OCI-M2 (cell line): ENCODE results near the gene PGAP6.
"Not testable (repeated sequence)": the region's sequence is repeated elsewhere in the genome, so short reads cannot be mapped to it uniquely, and the experiment has no call there.

ENCODE experiments used
- DNase-seq: peaks from one replicate; lab custom pipeline; 2025; ENCODE audit not compliant: unreplicated experiment; lab: John Stamatoyannopoulos, UW

PGAP6 gene, protein sequence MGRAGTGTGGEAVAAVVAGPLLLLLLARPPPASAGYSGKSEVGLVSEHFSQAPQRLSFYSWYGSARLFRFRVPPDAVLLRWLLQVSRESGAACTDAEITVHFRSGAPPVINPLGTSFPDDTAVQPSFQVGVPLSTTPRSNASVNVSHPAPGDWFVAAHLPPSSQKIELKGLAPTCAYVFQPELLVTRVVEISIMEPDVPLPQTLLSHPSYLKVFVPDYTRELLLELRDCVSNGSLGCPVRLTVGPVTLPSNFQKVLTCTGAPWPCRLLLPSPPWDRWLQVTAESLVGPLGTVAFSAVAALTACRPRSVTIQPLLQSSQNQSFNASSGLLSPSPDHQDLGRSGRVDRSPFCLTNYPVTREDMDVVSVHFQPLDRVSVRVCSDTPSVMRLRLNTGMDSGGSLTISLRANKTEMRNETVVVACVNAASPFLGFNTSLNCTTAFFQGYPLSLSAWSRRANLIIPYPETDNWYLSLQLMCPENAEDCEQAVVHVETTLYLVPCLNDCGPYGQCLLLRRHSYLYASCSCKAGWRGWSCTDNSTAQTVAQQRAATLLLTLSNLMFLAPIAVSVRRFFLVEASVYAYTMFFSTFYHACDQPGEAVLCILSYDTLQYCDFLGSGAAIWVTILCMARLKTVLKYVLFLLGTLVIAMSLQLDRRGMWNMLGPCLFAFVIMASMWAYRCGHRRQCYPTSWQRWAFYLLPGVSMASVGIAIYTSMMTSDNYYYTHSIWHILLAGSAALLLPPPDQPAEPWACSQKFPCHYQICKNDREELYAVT

DNA sequence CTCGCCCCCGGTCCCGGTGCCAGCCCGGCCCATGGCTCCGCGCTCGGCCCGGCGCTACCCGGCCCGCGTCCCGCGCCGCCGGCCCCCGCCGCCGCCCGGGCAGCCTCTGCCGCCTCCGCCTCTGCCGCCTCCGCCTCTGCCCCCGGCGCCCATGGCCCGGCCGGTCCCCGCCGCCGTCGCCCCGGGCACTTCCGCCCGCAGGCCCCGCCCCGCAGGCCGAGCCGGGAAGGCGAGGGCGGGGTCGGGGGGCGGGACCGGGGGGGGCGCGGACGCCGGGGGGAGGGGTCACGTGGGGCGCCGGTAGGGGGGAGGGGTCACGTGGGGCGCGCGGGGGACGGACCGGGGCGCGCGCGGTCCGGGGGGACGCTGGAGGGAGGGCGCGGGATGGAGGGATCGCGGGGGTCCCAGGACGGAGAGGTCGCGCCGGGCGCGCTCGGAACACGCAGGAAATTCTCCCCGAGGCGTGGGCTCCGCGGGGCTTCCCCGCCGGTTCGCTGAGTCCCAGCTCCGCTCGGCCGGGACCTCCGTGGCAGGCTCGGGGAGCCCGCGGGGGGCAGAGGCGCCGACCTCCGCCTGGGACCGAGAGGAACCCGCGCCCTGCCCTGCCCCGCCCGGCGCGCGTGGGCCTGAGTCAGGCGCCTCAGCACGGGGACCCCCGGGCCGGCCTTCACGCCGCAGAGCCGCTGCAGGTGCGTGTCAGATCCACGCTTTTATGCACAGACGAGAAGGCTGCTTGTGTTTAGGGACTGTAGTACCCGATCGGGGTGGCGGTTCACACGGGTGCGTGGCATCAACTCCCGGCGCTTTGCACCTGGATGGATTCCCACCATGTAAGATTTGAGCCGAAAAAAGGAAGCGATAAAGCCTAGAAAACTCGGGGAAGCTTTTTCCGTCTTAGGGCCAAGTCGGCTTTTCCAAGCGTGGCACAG lies at the start of gene PGAP6:
TSS of gene PGAP6 (minus strand) at position 190 of the 929 bp plus-strand sequence. CDS start at position 33, 157 bp downstream.
- DNase-seq = no peak

DNA sequence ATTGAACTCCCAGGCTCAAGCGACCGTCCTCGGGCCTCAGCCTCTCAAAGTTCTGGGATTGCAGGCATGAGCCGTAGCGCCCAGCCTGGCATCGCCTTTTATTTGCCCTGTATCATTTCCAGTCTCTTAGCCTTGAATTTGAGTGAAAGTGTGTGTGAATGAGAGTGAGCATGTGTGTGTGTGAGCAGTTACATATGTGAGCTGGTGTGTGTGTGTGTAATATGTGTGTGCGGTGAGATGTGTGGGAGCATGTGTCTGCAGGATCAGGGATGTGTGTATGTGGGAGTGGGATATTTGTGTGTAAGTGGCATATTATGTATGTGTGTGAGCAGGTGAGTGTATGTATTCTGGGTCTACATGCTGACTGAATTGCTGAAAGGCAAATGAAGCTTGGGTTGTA lies 49.1 kb upstream of the PGAP6 start:
- DNase-seq = no peak

DNA sequence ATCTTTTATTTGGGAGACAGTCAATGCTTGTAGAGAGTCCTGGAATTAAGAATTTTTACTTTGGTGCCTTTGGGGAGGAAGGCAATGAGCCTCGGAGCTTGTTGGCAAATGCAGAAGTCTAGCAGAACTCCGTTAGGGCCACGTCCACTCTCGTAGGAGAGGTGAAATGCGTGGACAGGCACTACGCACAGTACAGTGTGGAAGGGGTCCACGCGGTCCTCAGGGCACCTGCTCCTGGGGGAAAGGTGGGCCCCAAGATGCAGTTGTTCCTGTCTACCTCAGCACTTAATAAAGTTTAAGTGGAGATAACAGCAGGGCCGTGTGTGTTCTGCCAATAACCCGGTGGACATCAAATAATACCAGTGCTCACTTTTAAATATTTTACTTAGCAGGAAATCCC lies 45.5 kb upstream of the PGAP6 start:
- DNase-seq = no peak

DNA sequence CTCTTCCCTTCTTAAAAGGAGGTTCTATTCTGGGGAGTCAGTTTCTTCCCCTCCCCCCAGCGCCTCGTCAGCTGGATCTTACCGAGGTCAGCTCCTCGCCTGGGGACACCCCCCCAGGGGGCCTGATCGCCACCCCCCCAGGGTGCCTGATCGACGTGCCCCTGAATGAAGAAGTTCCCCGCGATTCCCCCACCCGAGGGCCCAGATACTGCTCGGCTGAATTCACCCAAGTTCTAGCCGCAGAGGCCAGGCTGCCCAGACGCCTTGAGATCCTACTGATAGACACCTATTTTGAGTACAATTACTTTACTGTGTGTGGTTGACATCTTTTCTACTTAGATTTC lies 45.1 kb upstream of the PGAP6 start:
- no peak for DNase-seq

DNA sequence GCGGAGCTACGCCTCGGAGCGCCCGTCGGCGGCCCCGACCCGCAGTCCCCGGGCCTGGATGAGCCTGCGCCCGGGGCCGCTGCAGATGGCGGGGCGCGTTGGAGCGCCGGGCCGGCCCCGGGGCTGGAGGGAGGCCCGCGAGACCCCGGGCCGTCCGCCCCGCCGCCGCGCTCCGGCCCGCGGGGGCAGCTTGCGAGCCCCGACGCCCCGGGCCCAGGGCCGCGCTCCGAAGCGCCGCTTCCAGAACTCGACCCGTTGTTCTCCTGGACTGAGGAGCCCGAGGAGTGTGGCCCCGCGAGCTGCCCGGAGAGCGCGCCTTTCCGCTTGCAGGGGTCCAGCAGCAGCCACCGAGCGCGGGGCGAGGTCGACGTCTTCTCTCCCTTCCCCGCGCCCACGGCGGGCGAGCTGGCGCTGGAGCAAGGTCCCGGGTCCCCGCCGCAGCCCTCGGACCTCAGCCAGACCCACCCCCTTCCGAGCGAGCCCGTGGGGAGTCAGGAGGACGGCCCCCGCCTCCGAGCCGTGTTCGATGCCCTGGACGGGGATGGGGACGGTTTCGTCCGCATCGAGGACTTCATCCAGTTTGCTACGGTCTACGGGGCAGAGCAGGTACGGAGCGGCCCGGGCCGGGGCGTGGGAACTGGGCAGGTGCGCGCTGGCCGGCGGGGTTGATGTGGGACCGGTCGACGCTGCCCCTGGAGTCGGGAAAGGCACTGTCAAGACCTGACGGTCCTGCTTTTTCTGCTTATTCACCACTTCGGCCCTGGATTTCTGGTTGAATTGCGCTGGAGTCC lies 44.5 kb upstream of the PGAP6 start:
- no peak for DNase-seq

DNA sequence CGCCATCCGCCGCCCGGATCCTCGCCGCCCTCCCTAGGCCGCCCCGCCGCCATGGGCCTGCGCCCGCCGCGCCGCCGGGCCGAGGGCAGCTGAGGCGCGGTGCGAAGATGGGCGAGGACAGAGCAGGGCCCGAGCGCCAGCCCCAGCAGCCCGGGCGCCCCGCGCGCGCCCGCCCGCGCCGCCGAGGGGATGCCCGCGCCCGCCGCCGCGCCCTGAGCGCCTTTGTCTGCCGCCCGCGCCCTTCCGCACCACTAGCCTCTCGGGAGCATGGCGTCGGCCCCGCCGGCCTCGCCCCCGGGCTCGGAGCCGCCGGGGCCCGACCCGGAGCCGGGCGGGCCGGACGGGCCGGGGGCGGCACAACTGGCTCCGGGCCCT lies 43.9 kb upstream of the PGAP6 start:
- no peak for DNase-seq

DNA sequence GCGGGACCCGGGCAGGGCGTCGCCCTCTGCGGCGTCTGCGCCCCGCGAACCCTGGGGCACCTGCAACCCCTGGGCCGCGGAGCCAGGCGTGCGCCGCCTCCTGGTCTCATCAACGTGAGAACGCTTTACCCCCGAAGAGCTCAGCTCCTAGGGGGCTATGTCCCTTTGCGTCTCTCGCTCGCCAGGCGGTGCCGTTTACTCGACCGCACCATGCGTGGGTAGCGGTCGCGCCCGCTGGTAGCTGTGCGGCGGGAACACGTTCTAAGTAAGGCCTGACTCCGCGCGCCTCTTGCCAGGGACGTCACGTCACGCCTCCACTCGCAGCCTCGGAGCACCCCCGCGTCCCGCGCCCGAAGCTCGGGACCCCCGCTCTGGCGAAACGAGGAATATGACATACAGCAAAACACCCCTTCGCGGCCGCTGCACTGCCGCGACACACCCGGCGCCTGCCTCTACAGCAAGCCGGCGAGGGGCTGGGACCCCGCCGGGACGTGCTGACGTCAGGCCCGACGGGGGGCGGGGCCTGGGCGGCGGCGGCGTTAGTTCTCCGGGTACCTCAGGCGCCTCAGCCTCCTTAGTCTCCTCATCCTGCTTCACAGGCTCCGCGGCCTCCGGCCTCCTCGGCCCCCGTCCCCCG lies 43.4 kb upstream of the PGAP6 start, which contains the start of gene RAB11FIP3:
TSS of gene RAB11FIP3 (plus strand) at position 568 of the 637 bp plus-strand sequence. CDS start 358 bp downstream, outside the sequence.
- DNase-seq = no peak

DNA sequence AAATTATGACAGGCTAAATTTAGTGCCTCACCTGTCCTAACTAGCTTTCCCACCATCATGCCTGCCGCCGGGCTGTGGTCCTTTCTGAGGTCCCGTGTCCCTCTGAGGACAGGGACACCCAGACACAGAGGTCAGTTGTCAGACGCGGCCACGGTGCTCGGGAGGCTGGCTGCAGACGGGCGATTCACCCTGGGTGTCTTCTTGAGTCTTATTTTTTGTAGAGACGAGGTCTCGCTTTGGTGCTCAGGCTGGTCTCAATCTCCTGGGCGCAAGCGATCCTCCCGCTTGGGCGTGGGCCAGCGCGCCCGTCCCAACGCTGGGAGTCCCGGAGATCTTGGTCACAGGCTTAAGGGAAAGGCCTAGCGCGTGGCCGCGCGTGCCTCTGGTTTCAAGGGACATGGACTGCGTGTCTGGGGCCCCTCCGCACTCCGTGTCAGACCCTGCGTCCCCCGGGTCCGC lies 42.9 kb upstream of the PGAP6 start:
- no peak for DNase-seq

DNA sequence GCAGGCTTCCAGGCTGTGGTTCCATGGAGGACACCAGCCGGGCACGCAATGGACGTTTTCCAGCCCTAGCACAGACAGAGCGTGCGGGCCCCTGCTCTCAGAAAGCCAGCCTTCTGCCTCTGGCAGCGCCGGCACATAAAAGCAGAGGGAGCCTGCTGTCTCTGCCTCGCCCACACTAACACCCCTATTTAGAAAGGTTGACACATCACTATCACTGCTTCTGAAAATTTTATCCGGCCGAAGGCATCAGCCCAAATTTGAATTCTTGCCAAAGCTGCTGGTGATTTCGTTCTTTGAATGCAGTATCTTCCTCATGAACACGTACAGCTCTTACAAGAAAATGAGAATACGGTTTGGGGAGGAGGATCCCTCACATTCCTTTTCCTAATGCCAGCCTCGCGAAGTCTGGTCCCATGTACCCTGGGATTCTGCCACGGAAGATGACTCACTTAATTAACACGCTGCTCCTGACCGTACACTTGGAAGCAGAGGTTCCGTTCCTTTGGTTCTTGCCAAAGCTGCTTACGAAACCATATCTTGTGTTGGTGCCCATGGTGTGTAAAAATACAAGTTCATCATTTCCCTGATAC lies 42.4 kb upstream of the PGAP6 start:
- no peak for DNase-seq

DNA sequence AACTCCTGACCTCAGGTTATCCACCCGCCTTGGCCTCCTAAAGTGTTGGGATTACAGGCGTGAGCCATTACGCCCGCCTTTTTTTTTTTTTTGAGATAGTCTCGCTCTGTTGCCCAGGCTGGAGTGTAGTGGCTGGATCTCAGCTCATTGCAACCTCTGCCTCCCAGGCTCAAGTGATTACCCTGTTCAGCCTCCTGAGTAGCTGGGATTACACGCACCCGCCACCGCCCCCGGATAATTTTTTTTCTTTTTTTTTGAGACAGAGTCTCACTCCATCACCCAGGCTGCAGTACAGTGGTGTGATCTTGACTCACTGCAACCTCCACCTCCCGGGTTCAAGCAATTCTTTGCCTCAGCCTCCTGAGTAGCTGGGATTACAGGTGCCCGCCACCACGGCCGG lies 40.4 kb upstream of the PGAP6 start:
- DNase-seq = not testable (repeated sequence)

DNA sequence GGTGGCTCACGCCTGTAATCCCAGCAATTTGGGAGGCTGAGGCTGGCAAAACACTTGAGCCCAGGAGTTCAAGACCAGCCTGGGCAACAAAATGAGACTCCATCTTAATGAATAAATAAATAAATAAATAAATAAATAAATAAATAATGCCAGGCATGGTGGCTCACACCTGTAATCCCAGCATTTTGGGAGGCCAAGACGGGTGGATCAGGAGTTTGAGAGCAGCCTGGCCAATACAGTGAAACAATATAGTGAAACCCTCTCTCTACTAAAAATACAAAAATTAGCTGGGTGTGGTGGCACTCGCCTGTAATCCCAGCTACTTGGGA lies 33.4 kb upstream of the PGAP6 start:
- not testable (repeated sequence) for DNase-seq

DNA sequence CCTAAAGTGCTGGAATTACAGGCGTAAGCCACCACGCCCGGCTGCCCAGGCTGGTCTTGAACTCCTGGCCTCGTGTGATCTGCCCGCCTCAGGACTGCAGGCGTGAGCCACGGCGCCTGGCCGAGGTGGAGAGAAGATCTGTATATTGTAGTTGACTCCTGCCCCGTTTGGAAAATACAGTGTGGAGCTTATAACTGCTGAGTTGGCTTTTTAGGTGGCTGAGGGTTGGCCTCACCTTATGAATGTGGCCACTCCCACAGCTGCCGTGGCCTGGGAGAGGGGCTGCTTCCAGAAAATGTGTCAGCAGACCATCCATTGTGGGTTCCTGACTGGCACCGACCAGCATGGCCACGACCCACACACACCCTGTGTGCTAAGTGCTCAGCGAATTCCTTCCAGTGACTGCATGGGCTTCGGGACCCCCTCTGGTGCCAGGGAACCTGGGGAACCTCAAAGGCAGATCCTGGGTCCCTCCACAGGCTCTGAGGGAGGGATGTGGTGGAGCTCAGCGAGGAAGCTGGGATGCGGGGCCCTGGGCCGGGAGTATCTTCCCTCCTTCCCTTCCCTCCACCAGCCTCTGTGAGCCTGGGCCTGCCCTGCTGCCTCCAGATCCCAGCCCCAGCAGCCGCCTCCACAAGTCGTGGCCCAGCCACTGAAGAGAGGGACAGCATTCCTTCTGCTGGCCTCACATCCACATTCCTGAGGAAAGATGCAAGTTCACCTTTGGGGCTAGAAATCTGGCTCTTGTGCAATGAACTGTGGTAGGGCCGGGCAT lies 32.8 kb upstream of the PGAP6 start:
- DNase-seq = no peak

DNA sequence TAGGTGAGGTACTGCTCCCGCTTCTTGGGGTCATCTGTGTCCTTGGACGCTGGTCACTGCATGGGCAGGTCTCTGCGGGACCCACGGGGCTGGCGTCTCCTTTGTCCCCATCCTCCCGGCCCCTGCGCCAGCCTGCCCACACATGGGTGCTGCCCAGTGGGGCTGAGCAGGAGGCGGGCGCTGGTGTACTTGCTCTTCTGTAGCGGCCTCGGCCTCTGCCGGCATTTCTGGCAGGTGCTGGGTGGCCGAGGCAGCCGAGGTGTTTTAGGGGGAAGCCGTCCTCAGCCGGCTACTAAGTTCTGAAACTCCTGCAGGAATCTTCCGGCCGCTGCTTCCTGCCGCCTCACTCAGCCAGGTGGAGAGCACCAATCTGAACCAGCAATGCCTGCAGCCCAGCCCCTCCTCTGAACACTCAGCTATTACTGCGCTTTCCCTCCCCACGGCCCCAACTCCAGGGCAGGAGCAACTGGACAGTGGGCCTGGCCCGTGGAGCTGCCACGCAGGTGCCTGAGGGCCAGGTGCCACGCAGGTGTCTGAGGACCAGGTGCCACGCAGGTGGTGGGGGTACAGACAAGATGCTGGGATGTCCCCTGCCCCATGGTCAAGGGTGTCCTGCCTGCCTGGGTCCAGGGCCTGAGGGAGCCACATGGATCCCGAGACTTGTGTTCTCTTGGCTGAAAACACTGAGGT lies 29.9 kb upstream of the PGAP6 start:
- no peak for DNase-seq

DNA sequence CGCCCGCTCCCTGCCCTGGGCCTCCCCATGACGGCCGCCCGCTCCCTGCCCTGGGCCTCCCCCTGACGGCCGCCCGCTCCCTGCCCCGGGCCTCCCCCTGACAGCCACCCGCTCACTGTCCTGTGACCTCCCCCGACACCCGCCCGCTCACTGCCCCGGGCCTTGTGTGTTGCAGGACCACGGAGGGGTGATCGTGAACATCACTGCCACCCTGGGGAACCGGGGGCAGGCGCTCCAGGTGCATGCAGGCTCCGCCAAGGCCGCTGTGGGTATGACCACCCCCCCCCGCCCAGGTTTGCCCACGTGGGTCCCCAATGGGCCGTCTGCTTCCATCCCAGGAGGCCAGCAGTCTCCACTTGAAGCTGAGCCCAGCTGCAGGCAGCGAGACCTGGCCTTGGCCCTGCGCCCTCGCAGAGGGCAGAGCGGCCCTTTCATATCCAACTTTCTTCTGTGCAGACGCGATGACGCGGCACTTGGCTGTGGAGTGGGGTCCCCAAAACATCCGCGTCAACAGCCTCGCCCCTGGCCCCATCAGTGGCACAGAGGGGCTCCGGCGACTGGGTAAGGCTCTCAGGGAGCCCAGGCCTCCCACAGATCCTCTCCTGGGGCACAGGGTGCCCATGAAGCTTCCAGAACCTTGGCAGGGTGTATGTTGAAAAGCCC lies 28.9 kb upstream of the PGAP6 start:
- no peak for DNase-seq

DNA sequence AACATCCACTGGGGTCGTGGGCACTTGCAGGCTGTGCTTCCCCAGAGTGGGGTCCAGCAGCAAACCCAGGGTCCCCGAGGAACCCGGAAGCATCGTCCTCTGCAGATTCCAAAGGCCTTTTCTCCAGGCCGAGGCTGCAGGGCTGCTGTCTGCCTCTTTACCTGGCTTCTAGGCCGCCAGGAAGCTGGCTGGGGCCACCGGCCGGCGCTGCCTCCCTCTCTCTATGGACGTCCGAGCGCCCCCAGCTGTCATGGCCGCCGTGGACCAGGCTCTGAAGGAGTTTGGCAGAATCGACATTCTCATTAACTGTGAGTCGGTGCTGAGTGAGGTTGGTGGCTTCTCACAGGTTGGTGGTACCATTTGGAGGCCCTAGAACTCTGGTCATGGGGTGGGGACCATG lies 25.5 kb upstream of the PGAP6 start:
- no peak for DNase-seq

DNA sequence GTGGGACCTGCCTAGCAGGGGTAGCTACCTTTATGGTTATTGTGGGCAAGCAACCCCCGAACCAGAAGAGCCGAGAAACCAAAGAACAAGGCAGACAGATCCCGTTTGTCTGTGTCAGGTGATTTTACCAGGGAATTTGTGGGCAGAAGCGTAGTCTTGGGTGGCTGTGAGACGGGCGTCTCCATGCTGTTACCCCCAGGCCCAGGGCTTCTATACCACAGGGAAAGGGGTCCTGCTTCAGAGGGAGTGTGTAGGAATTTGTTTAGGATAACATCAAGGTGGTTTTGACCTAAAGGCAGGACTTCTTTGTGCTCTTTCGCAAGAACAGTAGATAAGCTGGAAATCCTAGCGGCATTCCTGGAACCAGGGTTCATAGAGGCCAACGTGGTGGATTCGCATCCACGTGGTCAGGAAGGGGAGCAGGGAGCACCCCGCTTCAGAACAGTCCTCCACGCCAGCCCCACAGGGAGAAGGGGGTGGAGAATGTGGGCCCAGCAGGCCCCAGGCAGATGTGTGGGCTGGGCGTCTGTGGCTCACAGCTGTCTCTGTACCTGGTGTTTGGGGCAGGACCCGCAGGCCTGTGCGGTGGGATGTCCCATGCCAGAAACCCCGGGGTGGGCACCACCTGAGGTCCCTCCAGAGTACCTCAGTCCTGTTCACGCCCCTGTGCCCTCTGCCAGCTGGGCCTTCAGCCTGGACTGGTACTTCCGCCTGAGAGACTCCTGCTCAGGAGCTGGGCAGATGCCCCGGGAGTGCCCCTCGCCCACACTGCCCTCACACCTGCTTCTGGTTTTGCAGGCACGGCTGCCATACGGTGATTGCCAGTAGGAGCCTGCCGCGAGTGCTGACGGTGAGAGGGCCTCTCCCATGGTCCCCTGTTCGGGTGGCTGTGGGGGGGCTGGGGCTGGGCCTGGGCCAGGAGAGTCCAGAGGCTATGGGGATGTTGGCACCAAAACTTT lies 24.0 kb upstream of the PGAP6 start:
- no peak for DNase-seq
